Chondrocyte (in vitro differentiated cells): ENCODE measurements around the gene GCKR. TPM values are rescaled to one million over a fixed set of nuclear protein-coding genes. Genes with fewer than 3 reads are reported as not detected.

ENCODE experiments used
- DNase-seq: peaks from one replicate; pipeline ENCODE4 v3.0.0; 2021; ENCODE audit warnings: mixed read lengths, low spot score
- H3K27ac Mint-ChIP-seq: one replicate; pipeline ENCODE4 v1.8.0; 2021; ENCODE audit warnings: mild to moderate bottlenecking, moderate library complexity, mixed read lengths; ENCODE audit not compliant: unreplicated experiment
- H3K27me3 Mint-ChIP-seq: 2 replicates; pipeline ENCODE4 v1.8.0; 2021; ENCODE audit warnings: low read depth, mixed read lengths
- H3K36me3 Mint-ChIP-seq: 2 replicates; pipeline ENCODE4 v1.8.0; 2021; ENCODE audit warnings: low read depth, mixed read lengths
- H3K4me1 Mint-ChIP-seq: 2 replicates; pipeline ENCODE4 v1.8.0; 2021; ENCODE audit warnings: low read depth, mild to moderate bottlenecking, mixed read lengths
- H3K4me3 Mint-ChIP-seq: one replicate; pipeline ENCODE4 v1.8.0; 2021; ENCODE audit warnings: mild to moderate bottlenecking, moderate library complexity, mixed read lengths; ENCODE audit not compliant: unreplicated experiment
- H3K9me3 Mint-ChIP-seq: 2 replicates; pipeline ENCODE4 v1.8.0; 2021; ENCODE audit warnings: low read depth, mixed read lengths
- total RNA-seq: library from RNA; stranded (reverse); gene quantifications from 3 replicates; pipeline ENCODE4 v1.2.1, GENCODE V29; 2021
- TF ChIP-seq, protein P1 (sequence below): fragments of 200-600 bp; sonication (generic); IDR thresholded peaks from 2 replicates; pipeline ENCODE4 v1.5.0; 2021; ENCODE audit warnings: antibody characterized with exemption, mild to moderate bottlenecking, moderate library complexity

Gene GCKR
- total RNA-seq, 1 donor from 2014 or later = not detected

DNA sequence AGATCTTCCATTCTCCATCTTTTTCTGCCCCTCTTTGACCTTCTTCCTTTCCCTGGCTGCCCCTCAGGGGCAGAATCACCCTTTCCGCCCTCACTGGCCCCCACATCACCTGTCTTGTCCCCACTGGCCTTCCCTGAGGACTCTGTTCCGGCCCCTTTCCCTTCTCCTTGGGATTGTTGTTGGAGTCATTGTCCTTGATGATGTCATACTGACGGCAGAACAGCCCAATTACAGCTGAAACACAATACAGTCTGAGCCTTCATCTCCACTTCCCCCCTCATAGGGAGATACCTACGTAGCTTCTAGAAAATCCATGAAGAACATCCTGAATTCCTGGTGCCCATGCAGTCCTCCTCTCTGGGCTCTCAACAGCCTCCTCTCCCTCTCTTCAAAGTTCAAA is 4.1 kb upstream of the GCKR start:
- DNase-seq = no peak
- peaks cover 12% of the 10 kb centered on the region for H3K27me3 Mint-ChIP-seq
- peaks cover 31% of the 10 kb centered on the region for H3K4me1 Mint-ChIP-seq
- H3K36me3 Mint-ChIP-seq = peaks cover 3% of the 10 kb centered on the region
- H3K9me3 Mint-ChIP-seq = no peaks in the 10 kb centered on the region
- TF ChIP-seq, protein P1, sequence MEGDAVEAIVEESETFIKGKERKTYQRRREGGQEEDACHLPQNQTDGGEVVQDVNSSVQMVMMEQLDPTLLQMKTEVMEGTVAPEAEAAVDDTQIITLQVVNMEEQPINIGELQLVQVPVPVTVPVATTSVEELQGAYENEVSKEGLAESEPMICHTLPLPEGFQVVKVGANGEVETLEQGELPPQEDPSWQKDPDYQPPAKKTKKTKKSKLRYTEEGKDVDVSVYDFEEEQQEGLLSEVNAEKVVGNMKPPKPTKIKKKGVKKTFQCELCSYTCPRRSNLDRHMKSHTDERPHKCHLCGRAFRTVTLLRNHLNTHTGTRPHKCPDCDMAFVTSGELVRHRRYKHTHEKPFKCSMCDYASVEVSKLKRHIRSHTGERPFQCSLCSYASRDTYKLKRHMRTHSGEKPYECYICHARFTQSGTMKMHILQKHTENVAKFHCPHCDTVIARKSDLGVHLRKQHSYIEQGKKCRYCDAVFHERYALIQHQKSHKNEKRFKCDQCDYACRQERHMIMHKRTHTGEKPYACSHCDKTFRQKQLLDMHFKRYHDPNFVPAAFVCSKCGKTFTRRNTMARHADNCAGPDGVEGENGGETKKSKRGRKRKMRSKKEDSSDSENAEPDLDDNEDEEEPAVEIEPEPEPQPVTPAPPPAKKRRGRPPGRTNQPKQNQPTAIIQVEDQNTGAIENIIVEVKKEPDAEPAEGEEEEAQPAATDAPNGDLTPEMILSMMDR = no peak
- peak overlapping the region; percentile 50 for H3K27ac Mint-ChIP-seq
- no peak overlapping the region for H3K4me3 Mint-ChIP-seq

DNA sequence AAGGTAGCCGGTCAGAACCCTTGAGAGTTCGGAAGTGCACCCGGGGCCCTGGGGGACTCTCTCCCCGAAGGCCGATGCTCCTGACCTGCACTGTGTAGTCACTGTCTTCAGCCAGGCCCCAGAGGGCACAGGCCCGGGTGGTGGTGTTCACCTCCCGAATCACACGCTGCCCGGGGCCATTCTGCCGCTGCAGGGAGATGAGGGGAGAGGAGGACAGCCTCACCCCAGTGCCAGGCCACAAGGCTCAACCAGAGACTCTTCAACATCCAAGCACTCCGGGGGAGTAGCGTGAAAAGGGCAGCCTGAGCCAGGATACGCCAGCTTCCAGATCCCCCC is 2.7 kb upstream of the GCKR start:
- Mint-ChIP-seq H3K27me3 (peaks cover 17% of the 10 kb centered on the region), H3K9me3 (no peaks in the 10 kb centered on the region), H3K4me3 (peak overlapping the region; percentile 72), H3K27ac (no peak overlapping the region), H3K36me3 (peaks cover 3% of the 10 kb centered on the region), H3K4me1 (peaks cover 31% of the 10 kb centered on the region)
- TF ChIP-seq, protein P1 = no peak
- no peak for DNase-seq

GRCh38 chr2:27494284-27494943 is 2.2 kb upstream of the GCKR start:
- Mint-ChIP-seq H3K36me3 (peaks cover 3% of the 10 kb centered on the region), H3K27ac (no peak overlapping the region), H3K4me1 (peaks cover 26% of the 10 kb centered on the region), H3K9me3 (no peaks in the 10 kb centered on the region), H3K27me3 (peaks cover 17% of the 10 kb centered on the region), H3K4me3 (peak overlapping the region; percentile 72)
- TF ChIP-seq, protein P1 = peak; percentile 19
- no peak for DNase-seq

- H3K4me3 Mint-ChIP-seq = peak within 1 kb of the TSS; percentile 87
- H3K27me3 Mint-ChIP-seq = peaks cover 17% of the 10 kb centered on the region
- no peak for DNase-seq
- peaks cover 20% of the 10 kb centered on the region for H3K4me1 Mint-ChIP-seq
- TF ChIP-seq, protein P1 = no peak
- H3K9me3 Mint-ChIP-seq = no peaks in the 10 kb centered on the region
- peaks cover 3% of the 10 kb centered on the region for H3K36me3 Mint-ChIP-seq
- no peak within 1 kb of the TSS for H3K27ac Mint-ChIP-seq
Observed at GRCh38 chr2:27494944-27495554, 1.6 kb upstream of the GCKR start, which contains the start of gene FNDC4. FNDC4 (minus strand) TSS chr2:27495200; CDS start chr2:27494679, 521 bp downstream.

DNA sequence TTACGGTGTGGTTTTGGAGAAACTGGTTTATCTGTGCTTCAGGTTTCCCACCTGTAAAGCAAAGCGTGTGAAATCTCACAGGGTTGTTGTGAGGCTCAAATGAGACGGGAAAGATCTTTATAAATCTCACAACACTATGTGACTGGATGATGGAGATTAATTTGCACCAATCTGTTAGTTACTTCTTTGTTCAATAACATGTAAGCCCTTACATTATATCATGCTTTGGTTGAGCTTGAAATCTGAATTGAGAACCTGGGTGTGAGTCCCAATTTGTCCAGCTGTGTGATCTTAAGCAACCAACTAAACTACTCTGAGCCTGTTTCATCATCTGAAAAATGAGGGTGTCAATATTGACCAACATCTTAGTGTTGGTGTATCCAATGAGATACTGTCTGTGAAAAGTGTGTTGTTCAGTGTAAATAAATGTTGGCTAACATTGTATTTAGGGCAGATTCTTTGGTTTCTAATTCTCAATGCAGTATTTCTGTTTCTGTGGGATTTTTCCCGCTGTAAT is 741 bp upstream of the GCKR start:
- TF ChIP-seq, protein P1 = no peak
- H3K36me3 Mint-ChIP-seq = peaks cover 3% of the 10 kb centered on the region
- H3K4me3 Mint-ChIP-seq = peak overlapping the region; percentile 87
- no peak for DNase-seq
- H3K27me3 Mint-ChIP-seq = peaks cover 17% of the 10 kb centered on the region
- no peak overlapping the region for H3K27ac Mint-ChIP-seq
- no peaks in the 10 kb centered on the region for H3K9me3 Mint-ChIP-seq
- peaks cover 17% of the 10 kb centered on the region for H3K4me1 Mint-ChIP-seq
